Muscle of leg (tissue), 11 donors: ENCODE data around the gene FAM240A. TPM values are rescaled to one million over a fixed set of nuclear protein-coding genes. Genes with fewer than 3 reads are reported as not detected.
A peak's percentile ranks its signal among the peaks of the same experiment; 100 is the strongest.

Experiments
- DNase-seq: peaks from one replicate; pipeline ENCODE4 v3.0.0; 2013
- H3K27ac ChIP-seq: one replicate; pipeline ENCODE4 v1.5.1; 2013; ENCODE audit warnings: mild to moderate bottlenecking, low read length, control low read depth
- H3K27me3 ChIP-seq: one replicate; pipeline ENCODE4 v1.6.1; 2013; ENCODE audit warnings: low read length; ENCODE audit not compliant: control insufficient read depth, insufficient read depth
- H3K36me3 ChIP-seq: one replicate; pipeline ENCODE4 v1.6.1; 2013; ENCODE audit warnings: low read length; ENCODE audit not compliant: control insufficient read depth, insufficient read depth
- H3K4me1 ChIP-seq: one replicate; pipeline ENCODE4 v1.6.1; 2013; ENCODE audit warnings: low read length; ENCODE audit not compliant: control insufficient read depth, insufficient read depth
- H3K4me3 ChIP-seq: one replicate; pipeline ENCODE4 v1.5.1; 2013; ENCODE audit warnings: low read length, control low read depth
- H3K9me3 ChIP-seq: replicated peaks from 2 replicates; pipeline ENCODE4 v1.6.1; 2013; ENCODE audit warnings: low read depth, low read length; ENCODE audit not compliant: control insufficient read depth
- WGBS: methylation state at CpG from one replicate; pipeline ENCODE4 v1.1.5; 2013; ENCODE audit warnings: missing lambda C conversion rate; ENCODE audit not compliant: insufficient coverage; 5-methylcytosine and 5-hydroxymethylcytosine counted together
- polyA plus RNA-seq, 8 donors: library from polyadenylated mRNA; unstranded; fragments of 120-200 nt; gene quantifications; one replicate each; pipeline versions ENCODE4 v1.2.1 to v1.2.3, GENCODE V29; 2013; ENCODE audit warnings: inconsistent platforms in 1 of 8, low replicate concordance in 1 of 8; ENCODE audit not compliant: insufficient read length in 8 of 8, insufficient read depth in 1 of 8
- total RNA-seq: library from RNA; stranded (reverse); fragments of 120-200 nt; gene quantifications from one replicate; pipeline ENCODE4 v1.2.4, GENCODE V29; 2013

The FAM240A gene
- total and polyA plus RNA-seq, 9 donors, result 0.19 to 0.63 (median 0.25) TPM; not detected in 1

GRCh38 chr3:46624975-46625490 is 12.7 kb downstream of the FAM240A start:
- 85% methylated on average over 2 of the region's 3 CpGs for WGBS
- H3K4me1 ChIP-seq, result peaks cover 32% of the 10 kb centered on the region

DNA sequence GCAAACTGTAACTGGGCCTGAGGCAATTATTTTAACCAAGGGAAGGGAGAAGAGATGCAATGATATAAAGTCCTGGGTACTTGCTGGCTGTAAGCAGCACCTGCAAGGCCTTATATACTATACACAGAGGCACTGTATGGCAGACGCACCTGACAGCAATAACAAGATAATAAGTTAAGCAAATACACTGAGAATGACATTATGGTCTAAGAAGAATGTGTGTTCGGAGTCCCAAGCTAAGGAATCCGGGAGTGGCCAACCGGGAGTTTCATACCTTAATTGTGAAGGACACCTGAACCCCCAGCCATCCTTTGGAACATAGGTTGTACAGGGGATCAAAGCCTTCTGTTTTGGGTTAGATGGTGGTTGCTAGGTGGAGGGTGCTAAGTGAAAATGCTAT is 13.7 kb downstream of the FAM240A start:
- Histone ChIP-seq H3K9me3 (no peaks in the 10 kb centered on the region), H3K4me1 (peaks cover 38% of the 10 kb centered on the region), H3K27me3 (no peaks in the 10 kb centered on the region), H3K27ac (no peak overlapping the region), H3K4me3 (no peak overlapping the region), H3K36me3 (no peaks in the 10 kb centered on the region)
- 100% methylated on average over 1 of the region's 4 CpGs for WGBS
- no peak for DNase-seq

More at GRCh38 chr3:46624975-46625490, 12.7 kb downstream of the FAM240A start:
- no peak overlapping the region for H3K4me3 ChIP-seq
- H3K36me3 ChIP-seq, result no peaks in the 10 kb centered on the region
- H3K27me3 ChIP-seq, result no peaks in the 10 kb centered on the region
- no peak overlapping the region for H3K27ac ChIP-seq
- no peaks in the 10 kb centered on the region for H3K9me3 ChIP-seq
- no peak for DNase-seq

- DNase-seq, result no peak
- H3K36me3 ChIP-seq, result no peaks in the 10 kb centered on the region
- H3K9me3 ChIP-seq, result no peaks in the 10 kb centered on the region
- WGBS, result no CpG with 5 or more reads among the region's 1 CpG
- peaks cover 38% of the 10 kb centered on the region for H3K4me1 ChIP-seq
- no peak overlapping the region for H3K27ac ChIP-seq
- H3K4me3 ChIP-seq, result no peak overlapping the region
- H3K27me3 ChIP-seq, result no peaks in the 10 kb centered on the region
Measured at GRCh38 chr3:46627078-46627477, 14.8 kb downstream of the FAM240A start.

GRCh38 chr3:46628901-46629369 is 16.6 kb downstream of the FAM240A start:
- H3K27ac ChIP-seq, result peak overlapping the region; percentile 96
- WGBS, result 24% methylated on average over 5 of the region's 10 CpGs
- no peaks in the 10 kb centered on the region for H3K9me3 ChIP-seq
- H3K4me3 ChIP-seq, result peak overlapping the region; percentile 10
- H3K4me1 ChIP-seq, result peaks cover 38% of the 10 kb centered on the region
- no peaks in the 10 kb centered on the region for H3K27me3 ChIP-seq
- DNase-seq, result peak; percentile 89
- H3K36me3 ChIP-seq, result no peaks in the 10 kb centered on the region

GRCh38 chr3:46629551-46630517 is 17.5 kb downstream of the FAM240A start:
- H3K27me3 ChIP-seq, result no peaks in the 10 kb centered on the region
- peak overlapping the region; percentile 96 for H3K27ac ChIP-seq
- peak overlapping the region; percentile 32 for H3K4me3 ChIP-seq
- DNase-seq, result peak; percentile 93
- no peaks in the 10 kb centered on the region for H3K36me3 ChIP-seq
- whole genome bisulfite sequencing, result 5% methylated on average over 32 of the region's 36 CpGs
- H3K9me3 ChIP-seq, result no peaks in the 10 kb centered on the region
- H3K4me1 ChIP-seq, result peaks cover 38% of the 10 kb centered on the region

DNA sequence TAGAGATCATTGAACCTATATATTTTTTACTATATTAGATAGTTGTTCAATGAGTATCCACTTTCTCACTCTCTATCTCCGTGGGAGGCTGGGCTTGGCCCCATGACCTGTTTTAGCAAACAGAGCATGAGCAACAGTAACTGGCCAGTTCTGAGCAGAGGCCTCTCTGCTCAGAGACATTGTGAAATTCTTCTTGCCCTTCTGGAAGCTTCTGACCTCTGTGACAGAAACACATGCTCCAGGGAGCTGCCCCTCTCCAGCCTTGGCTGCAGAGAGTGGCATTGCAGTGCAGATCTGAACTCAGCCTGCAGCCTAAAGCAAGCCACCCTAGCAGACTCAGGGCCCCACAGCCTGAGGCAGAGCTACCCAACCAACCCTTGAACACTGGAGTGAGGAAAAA is 20.5 kb downstream of the FAM240A start:
- no peaks in the 10 kb centered on the region for H3K36me3 ChIP-seq
- WGBS, result 17% methylated on average over 1 of the region's 1 CpG
- no peak for DNase-seq
- no peak overlapping the region for H3K27ac ChIP-seq
- no peak overlapping the region for H3K4me3 ChIP-seq
- peaks cover 27% of the 10 kb centered on the region for H3K4me1 ChIP-seq
- H3K9me3 ChIP-seq, result no peaks in the 10 kb centered on the region
- no peaks in the 10 kb centered on the region for H3K27me3 ChIP-seq

- H3K36me3 ChIP-seq, result no peaks in the 10 kb centered on the region
- WGBS, result 68% methylated on average over 3 of the region's 3 CpGs
- H3K4me1 ChIP-seq, result peaks cover 8% of the 10 kb centered on the region
- no peaks in the 10 kb centered on the region for H3K9me3 ChIP-seq
- H3K27ac ChIP-seq, result no peak overlapping the region
- H3K27me3 ChIP-seq, result no peaks in the 10 kb centered on the region
- no peak for DNase-seq
- H3K4me3 ChIP-seq, result no peak overlapping the region
Measured at GRCh38 chr3:46634856-46635255, 22.5 kb downstream of the FAM240A start.

- Histone ChIP-seq H3K4me1 (no peaks in the 10 kb centered on the region), H3K9me3 (peaks cover 6% of the 10 kb centered on the region), H3K27me3 (peaks cover 4% of the 10 kb centered on the region), H3K27ac (no peak overlapping the region), H3K36me3 (no peaks in the 10 kb centered on the region), H3K4me3 (no peak overlapping the region)
- DNase-seq, result no peak
Measured at GRCh38 chr3:46639221-46639620, 26.9 kb downstream of the FAM240A start.

DNA sequence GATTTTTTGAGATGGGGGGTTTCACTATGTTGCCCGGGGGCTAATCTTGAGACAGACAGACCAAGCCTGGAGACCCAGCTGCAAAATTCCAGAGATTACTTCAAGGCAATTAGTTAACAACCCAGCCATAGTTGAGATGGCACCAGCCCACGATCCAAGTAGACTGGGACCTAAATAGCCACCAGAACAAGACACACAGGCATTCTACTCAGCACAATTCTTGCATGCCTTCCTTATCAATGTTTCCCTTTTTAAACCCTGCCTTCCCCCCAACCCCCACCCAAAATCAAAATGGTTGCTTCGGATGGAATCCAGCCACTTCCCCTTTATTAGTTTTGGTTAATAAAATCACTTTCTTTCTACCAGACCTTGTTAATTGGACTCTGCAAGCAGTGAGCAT is 28.6 kb downstream of the FAM240A start:
- Histone ChIP-seq H3K27me3 (peaks cover 7% of the 10 kb centered on the region), H3K4me3 (no peak overlapping the region), H3K9me3 (peaks cover 6% of the 10 kb centered on the region), H3K36me3 (no peaks in the 10 kb centered on the region), H3K27ac (no peak overlapping the region), H3K4me1 (no peaks in the 10 kb centered on the region)
- 100% methylated on average over 1 of the region's 3 CpGs for WGBS
- DNase-seq, result no peak

GRCh38 chr3:46642971-46643370 is 30.6 kb downstream of the FAM240A start:
- WGBS, result 93% methylated on average over 3 of the region's 6 CpGs
- Histone ChIP-seq H3K4me1 (no peaks in the 10 kb centered on the region), H3K27me3 (peaks cover 10% of the 10 kb centered on the region), H3K36me3 (no peaks in the 10 kb centered on the region), H3K4me3 (no peak overlapping the region), H3K27ac (no peak overlapping the region), H3K9me3 (peaks cover 6% of the 10 kb centered on the region)
- no peak for DNase-seq
